ENCODE data around the gene CALN1. TPM values are rescaled to one million over a fixed set of nuclear protein-coding genes. Genes with fewer than 3 reads are reported as not detected.

Gene CALN1
- polyA plus RNA-seq, 1 donor from 2014 or later, result 7.8 TPM

DNA sequence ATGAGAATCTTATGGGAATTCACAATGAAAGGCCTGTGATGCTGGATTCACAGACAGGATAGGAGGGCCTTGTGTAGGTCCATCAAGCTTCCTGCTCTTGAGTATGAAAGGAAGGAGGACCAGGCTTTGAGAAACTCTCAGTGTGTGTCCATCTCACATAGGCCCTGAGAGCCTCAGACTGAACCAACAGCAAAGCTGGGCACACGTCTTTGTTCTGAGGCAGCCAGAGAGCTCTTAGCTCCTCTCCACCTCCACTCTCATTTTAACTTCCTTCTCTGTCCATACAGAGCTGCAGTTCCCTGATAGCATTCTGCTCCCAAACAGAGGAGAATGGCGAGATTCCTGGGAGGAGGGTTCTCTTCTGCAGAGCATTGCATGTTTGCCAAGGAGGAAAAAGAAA is 515.6 kb downstream of the CALN1 start:
- Histone ChIP-seq H3K27me3 (ENCODE audit: insufficient read depth, low read depth, low read length) (no peaks in the 10 kb centered on the region), H3K27ac (ENCODE audit: low read length) (no peak overlapping the region), H2AFZ (ENCODE audit: low read depth, low read length) (no peak overlapping the region), H3K4me2 (ENCODE audit: low read length) (no peak overlapping the region), H3K9me2 (ENCODE audit: insufficient read depth, low read length) (no peaks in the 10 kb centered on the region), H3K4me3 (ENCODE audit: low read length) (no peak overlapping the region), H3K36me3 (ENCODE audit: insufficient read depth, low read length) (no peaks in the 10 kb centered on the region), H3K9me3 (ENCODE audit: low read length) (peaks cover under 1% of the 10 kb centered on the region), H3K79me2 (replicated peaks; ENCODE audit: insufficient read depth, low read length) (no peaks in the 10 kb centered on the region), H4K20me1 (ENCODE audit: insufficient read depth) (no peaks in the 10 kb centered on the region), H3F3A (ENCODE audit: insufficient read depth, low read length, poor library complexity, severe bottlenecking) (no peaks in the 10 kb centered on the region), H3K9ac (ENCODE audit: low read length) (no peak overlapping the region)
- no peak for TF ChIP-seq SMC3 (conservative IDR thresholded peaks at IDR 0.05; ENCODE audit: poor library complexity)
- TF ChIP-seq, protein P1, sequence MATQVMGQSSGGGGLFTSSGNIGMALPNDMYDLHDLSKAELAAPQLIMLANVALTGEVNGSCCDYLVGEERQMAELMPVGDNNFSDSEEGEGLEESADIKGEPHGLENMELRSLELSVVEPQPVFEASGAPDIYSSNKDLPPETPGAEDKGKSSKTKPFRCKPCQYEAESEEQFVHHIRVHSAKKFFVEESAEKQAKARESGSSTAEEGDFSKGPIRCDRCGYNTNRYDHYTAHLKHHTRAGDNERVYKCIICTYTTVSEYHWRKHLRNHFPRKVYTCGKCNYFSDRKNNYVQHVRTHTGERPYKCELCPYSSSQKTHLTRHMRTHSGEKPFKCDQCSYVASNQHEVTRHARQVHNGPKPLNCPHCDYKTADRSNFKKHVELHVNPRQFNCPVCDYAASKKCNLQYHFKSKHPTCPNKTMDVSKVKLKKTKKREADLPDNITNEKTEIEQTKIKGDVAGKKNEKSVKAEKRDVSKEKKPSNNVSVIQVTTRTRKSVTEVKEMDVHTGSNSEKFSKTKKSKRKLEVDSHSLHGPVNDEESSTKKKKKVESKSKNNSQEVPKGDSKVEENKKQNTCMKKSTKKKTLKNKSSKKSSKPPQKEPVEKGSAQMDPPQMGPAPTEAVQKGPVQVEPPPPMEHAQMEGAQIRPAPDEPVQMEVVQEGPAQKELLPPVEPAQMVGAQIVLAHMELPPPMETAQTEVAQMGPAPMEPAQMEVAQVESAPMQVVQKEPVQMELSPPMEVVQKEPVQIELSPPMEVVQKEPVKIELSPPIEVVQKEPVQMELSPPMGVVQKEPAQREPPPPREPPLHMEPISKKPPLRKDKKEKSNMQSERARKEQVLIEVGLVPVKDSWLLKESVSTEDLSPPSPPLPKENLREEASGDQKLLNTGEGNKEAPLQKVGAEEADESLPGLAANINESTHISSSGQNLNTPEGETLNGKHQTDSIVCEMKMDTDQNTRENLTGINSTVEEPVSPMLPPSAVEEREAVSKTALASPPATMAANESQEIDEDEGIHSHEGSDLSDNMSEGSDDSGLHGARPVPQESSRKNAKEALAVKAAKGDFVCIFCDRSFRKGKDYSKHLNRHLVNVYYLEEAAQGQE (IDR thresholded peaks at IDR 0.05; ENCODE audit: borderline replicate concordance), result no peak
- TF ChIP-seq EP300 (conservative IDR thresholded peaks at IDR 0.05; ENCODE audit: poor library complexity, severe bottlenecking), result no peak
- no peak for TF ChIP-seq MXI1 (conservative IDR thresholded peaks at IDR 0.05; ENCODE audit: poor library complexity, severe bottlenecking)
- TF ChIP-seq RAD21 (conservative IDR thresholded peaks at IDR 0.05), result no peak

DNA sequence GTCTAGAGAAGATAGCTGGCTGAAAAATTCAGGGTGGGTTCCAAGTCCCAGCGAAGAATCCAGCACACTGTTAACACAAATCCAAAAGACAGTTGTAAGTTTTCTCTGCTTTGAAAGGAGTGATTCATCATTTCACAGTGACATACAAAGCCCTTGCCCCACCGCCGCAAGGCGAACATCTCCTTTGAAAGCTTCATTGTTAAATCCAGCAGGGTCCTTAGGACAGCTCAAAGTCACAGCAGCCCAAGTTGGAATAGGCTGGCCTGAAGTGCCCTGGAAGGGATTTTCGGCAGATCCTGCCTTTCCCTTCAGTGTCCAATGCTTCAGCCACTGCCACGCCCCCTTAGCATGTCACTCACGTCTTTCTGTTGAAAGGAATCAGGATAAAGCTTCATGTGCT is 526.1 kb downstream of the CALN1 start:
- no peaks in the 10 kb centered on the region for H3K27me3 ChIP-seq (ENCODE audit: insufficient read depth, low read depth, low read length)
- H3F3A ChIP-seq (ENCODE audit: insufficient read depth, low read length, poor library complexity, severe bottlenecking), result no peaks in the 10 kb centered on the region
- H3K9ac ChIP-seq (ENCODE audit: low read length), result no peak overlapping the region
- TF ChIP-seq, protein P1 (IDR thresholded peaks at IDR 0.05; ENCODE audit: borderline replicate concordance), result no peak
- TF ChIP-seq EZH2 (IDR thresholded peaks at IDR 0.05; ENCODE audit: borderline replicate concordance, insufficient read depth, low read length, poor library complexity, severe bottlenecking), result no peak
- TF ChIP-seq RAD21 (conservative IDR thresholded peaks at IDR 0.05), result no peak
- no peak for TF ChIP-seq TAF1 (IDR thresholded peaks at IDR 0.05; ENCODE audit: low read depth)
- TF ChIP-seq MXI1 (conservative IDR thresholded peaks at IDR 0.05; ENCODE audit: poor library complexity, severe bottlenecking), result no peak
- no peak for TF ChIP-seq SMC3 (conservative IDR thresholded peaks at IDR 0.05; ENCODE audit: poor library complexity)
- TF ChIP-seq EP300 (conservative IDR thresholded peaks at IDR 0.05; ENCODE audit: poor library complexity, severe bottlenecking), result no peak
- no peak for TF ChIP-seq POLR2AphosphoS5 (IDR thresholded peaks at IDR 0.05)
- TF ChIP-seq, protein P2, sequence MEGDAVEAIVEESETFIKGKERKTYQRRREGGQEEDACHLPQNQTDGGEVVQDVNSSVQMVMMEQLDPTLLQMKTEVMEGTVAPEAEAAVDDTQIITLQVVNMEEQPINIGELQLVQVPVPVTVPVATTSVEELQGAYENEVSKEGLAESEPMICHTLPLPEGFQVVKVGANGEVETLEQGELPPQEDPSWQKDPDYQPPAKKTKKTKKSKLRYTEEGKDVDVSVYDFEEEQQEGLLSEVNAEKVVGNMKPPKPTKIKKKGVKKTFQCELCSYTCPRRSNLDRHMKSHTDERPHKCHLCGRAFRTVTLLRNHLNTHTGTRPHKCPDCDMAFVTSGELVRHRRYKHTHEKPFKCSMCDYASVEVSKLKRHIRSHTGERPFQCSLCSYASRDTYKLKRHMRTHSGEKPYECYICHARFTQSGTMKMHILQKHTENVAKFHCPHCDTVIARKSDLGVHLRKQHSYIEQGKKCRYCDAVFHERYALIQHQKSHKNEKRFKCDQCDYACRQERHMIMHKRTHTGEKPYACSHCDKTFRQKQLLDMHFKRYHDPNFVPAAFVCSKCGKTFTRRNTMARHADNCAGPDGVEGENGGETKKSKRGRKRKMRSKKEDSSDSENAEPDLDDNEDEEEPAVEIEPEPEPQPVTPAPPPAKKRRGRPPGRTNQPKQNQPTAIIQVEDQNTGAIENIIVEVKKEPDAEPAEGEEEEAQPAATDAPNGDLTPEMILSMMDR (IDR thresholded peaks at IDR 0.05; ENCODE audit: poor library complexity, severe bottlenecking), result no peak
- H3K79me2 ChIP-seq (replicated peaks; ENCODE audit: insufficient read depth, low read length), result no peaks in the 10 kb centered on the region
- H3K9me3 ChIP-seq (ENCODE audit: low read length), result peaks cover 4% of the 10 kb centered on the region
- no peaks in the 10 kb centered on the region for H3K36me3 ChIP-seq (ENCODE audit: insufficient read depth, low read length)
- H3K4me2 ChIP-seq (ENCODE audit: low read length), result no peak overlapping the region
- no peaks in the 10 kb centered on the region for H4K20me1 ChIP-seq (ENCODE audit: insufficient read depth)
- no peak overlapping the region for H3K4me3 ChIP-seq (ENCODE audit: low read length)
- H2AFZ ChIP-seq (ENCODE audit: low read depth, low read length), result no peak overlapping the region
- H3K9me2 ChIP-seq (ENCODE audit: insufficient read depth, low read length), result no peaks in the 10 kb centered on the region
- no peak overlapping the region for H3K27ac ChIP-seq (ENCODE audit: low read length)

Data from neural cell (in vitro differentiated cells).